GM12878 (cell line): ENCODE results near the gene PRKN. TPM values are rescaled to one million over a fixed set of nuclear protein-coding genes. Genes with fewer than 3 reads are reported as not detected.

Source experiments
- ASH2L ChIP-seq: fragments of 300-600, 200-600 bp; sonication (generic); IDR thresholded peaks from 2 replicates; pipeline ENCODE4 v1.6.1; 2017; ENCODE audit warnings: low read depth, mild to moderate bottlenecking, borderline replicate concordance
- ATF7 ChIP-seq: fragments of 450-650 bp; IDR thresholded peaks from 2 replicates; pipeline ENCODE4 v1.6.1; 2016; ENCODE audit warnings: low read depth, mild to moderate bottlenecking
- HDAC6 ChIP-seq: fragments of 200-600 bp; sonication (generic); IDR thresholded peaks from one replicate; pipeline ENCODE4 v1.8.0; 2017; ENCODE audit warnings: antibody characterized with exemption; ENCODE audit not compliant: unreplicated experiment
- PML ChIP-seq: IDR thresholded peaks from 2 replicates; pipeline ENCODE4 v1.6.1; 2012; ENCODE audit warnings: low read length, inconsistent platforms
- SMARCA5 ChIP-seq: fragments of 450-650 bp; IDR thresholded peaks from 2 replicates; pipeline ENCODE4 v1.6.1; 2017; ENCODE audit warnings: mild to moderate bottlenecking
- SREBF2 ChIP-seq: IDR thresholded peaks from 2 replicates; pipeline ENCODE4 v1.6.1; 2012; ENCODE audit warnings: mild to moderate bottlenecking, low read length
- STAT1 ChIP-seq: fragments of 450-650 bp; conservative IDR thresholded peaks from 2 replicates; pipeline ENCODE4 v1.6.1; 2014; ENCODE audit warnings: antibody characterized with exemption, mild to moderate bottlenecking
- polyA plus RNA-seq, 11 experiments: library from polyadenylated mRNA; depleted of rRNA in 4 of 11; unstranded in 6 of 11; stranded (reverse) in 5 of 11; fragments of >200 nt; fragmentation: Nextera tagmentation in 4 of 11; fragmentation: Illumina TruSeq in 1 of 11; extraction: Ambion mirVana in 4 of 11; extraction: Trizol in 1 of 11; gene quantifications; 1 replicate in 1 of 11; 2 replicates in 10 of 11; pipeline versions ENCODE4 v1.2.1 to v1.2.3, GENCODE V29; 2011 to 2016; ENCODE audit warnings: inconsistent platforms in 2 of 11, missing spikeins in 2 of 11, low read depth in 1 of 11
- total RNA-seq, 4 experiments: library from RNA; depleted of rRNA in 3 of 4; stranded (reverse); fragments of >200 nt in 3 of 4; fragmentation: Illumina TruSeq in 1 of 4; extraction: Trizol in 1 of 4; gene quantifications; 2 replicates each; pipeline versions ENCODE4 v1.2.1 to v1.2.3, GENCODE V29; 2013 to 2021
- TF ChIP-seq, protein P1 (sequence below): IDR thresholded peaks from 2 replicates; pipeline ENCODE4 v1.6.1; 2012; ENCODE audit warnings: low read length, inconsistent platforms
- TF ChIP-seq, protein P2 (sequence below): fragments of 450-650 bp; formaldehyde crosslinking; IDR thresholded peaks from 2 replicates; pipeline ENCODE4 v1.4.0; 2022; ENCODE audit warnings: mild to moderate bottlenecking, moderate library complexity
- TF ChIP-seq, protein P3 (sequence below): fragments of 450-650 bp; IDR thresholded peaks from 2 replicates; pipeline ENCODE4 v1.6.1; 2017; ENCODE audit warnings: antibody characterized with exemption, mild to moderate bottlenecking, moderate library complexity
- TF ChIP-seq, protein P4 (sequence below): fragments of 150-350 bp; IDR thresholded peaks from 2 replicates; pipeline ENCODE4 v1.6.1; 2016; ENCODE audit warnings: low read depth, low read length

PRKN gene
- total and polyA plus RNA-seq, 10 of the 15 experiments (the other 5 are each of a cell fraction or from before 2014, with no cell fraction given), result 0.06 to 0.09 TPM; not detected in 8

DNA sequence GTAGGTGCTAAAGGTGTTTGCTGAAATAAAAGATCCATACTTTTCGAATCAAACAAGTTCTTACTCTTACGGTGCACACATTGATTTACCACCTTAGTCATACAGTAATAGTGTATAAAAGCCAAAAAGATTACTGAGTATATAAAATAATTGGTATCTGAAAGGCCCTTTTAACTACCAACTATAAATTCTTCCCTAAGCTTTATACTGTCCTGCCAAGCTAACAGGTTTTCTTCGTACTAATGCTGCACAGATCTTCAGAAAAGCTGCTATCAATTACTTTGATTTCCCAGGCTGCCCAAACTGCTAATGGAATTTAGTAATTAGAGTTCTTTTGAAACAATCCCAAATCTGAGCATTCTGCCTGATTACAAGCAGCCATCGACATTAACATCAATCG, 97.5 kb downstream of the PRKN start (continued):
- TF ChIP-seq ATF7 (no peak), SREBF2 (no peak), PML (no peak), HDAC6 (no peak), SMARCA5 (no peak), STAT1 (no peak), ASH2L (no peak)
- TF ChIP-seq, protein P1, sequence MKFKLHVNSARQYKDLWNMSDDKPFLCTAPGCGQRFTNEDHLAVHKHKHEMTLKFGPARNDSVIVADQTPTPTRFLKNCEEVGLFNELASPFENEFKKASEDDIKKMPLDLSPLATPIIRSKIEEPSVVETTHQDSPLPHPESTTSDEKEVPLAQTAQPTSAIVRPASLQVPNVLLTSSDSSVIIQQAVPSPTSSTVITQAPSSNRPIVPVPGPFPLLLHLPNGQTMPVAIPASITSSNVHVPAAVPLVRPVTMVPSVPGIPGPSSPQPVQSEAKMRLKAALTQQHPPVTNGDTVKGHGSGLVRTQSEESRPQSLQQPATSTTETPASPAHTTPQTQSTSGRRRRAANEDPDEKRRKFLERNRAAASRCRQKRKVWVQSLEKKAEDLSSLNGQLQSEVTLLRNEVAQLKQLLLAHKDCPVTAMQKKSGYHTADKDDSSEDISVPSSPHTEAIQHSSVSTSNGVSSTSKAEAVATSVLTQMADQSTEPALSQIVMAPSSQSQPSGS, result no peak
- TF ChIP-seq, protein P2, sequence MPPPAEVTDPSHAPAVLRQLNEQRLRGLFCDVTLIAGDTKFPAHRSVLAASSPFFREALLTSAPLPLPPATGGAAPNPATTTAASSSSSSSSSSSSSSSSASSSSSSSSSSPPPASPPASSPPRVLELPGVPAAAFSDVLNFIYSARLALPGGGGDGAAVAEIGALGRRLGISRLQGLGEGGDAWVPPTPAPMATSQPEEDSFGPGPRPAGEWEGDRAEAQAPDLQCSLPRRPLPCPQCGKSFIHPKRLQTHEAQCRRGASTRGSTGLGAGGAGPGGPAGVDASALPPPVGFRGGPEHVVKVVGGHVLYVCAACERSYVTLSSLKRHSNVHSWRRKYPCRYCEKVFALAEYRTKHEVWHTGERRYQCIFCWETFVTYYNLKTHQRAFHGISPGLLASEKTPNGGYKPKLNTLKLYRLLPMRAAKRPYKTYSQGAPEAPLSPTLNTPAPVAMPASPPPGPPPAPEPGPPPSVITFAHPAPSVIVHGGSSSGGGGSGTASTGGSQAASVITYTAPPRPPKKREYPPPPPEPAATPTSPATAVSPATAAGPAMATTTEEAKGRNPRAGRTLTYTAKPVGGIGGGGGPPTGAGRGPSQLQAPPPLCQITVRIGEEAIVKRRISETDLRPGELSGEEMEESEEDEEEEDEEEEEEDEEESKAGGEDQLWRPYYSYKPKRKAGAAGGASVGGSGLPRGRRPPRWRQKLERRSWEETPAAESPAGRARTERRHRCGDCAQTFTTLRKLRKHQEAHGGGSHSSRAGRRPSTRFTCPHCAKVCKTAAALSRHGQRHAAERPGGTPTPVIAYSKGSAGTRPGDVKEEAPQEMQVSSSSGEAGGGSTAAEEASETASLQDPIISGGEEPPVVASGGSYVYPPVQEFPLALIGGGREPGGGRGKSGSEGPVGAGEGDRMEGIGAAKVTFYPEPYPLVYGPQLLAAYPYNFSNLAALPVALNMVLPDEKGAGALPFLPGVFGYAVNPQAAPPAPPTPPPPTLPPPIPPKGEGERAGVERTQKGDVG (CRISPR knock-in tag), result no peak
- TF ChIP-seq, protein P3, sequence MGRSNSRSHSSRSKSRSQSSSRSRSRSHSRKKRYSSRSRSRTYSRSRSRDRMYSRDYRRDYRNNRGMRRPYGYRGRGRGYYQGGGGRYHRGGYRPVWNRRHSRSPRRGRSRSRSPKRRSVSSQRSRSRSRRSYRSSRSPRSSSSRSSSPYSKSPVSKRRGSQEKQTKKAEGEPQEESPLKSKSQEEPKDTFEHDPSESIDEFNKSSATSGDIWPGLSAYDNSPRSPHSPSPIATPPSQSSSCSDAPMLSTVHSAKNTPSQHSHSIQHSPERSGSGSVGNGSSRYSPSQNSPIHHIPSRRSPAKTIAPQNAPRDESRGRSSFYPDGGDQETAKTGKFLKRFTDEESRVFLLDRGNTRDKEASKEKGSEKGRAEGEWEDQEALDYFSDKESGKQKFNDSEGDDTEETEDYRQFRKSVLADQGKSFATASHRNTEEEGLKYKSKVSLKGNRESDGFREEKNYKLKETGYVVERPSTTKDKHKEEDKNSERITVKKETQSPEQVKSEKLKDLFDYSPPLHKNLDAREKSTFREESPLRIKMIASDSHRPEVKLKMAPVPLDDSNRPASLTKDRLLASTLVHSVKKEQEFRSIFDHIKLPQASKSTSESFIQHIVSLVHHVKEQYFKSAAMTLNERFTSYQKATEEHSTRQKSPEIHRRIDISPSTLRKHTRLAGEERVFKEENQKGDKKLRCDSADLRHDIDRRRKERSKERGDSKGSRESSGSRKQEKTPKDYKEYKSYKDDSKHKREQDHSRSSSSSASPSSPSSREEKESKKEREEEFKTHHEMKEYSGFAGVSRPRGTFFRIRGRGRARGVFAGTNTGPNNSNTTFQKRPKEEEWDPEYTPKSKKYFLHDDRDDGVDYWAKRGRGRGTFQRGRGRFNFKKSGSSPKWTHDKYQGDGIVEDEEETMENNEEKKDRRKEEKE, result no peak
- TF ChIP-seq, protein P4, sequence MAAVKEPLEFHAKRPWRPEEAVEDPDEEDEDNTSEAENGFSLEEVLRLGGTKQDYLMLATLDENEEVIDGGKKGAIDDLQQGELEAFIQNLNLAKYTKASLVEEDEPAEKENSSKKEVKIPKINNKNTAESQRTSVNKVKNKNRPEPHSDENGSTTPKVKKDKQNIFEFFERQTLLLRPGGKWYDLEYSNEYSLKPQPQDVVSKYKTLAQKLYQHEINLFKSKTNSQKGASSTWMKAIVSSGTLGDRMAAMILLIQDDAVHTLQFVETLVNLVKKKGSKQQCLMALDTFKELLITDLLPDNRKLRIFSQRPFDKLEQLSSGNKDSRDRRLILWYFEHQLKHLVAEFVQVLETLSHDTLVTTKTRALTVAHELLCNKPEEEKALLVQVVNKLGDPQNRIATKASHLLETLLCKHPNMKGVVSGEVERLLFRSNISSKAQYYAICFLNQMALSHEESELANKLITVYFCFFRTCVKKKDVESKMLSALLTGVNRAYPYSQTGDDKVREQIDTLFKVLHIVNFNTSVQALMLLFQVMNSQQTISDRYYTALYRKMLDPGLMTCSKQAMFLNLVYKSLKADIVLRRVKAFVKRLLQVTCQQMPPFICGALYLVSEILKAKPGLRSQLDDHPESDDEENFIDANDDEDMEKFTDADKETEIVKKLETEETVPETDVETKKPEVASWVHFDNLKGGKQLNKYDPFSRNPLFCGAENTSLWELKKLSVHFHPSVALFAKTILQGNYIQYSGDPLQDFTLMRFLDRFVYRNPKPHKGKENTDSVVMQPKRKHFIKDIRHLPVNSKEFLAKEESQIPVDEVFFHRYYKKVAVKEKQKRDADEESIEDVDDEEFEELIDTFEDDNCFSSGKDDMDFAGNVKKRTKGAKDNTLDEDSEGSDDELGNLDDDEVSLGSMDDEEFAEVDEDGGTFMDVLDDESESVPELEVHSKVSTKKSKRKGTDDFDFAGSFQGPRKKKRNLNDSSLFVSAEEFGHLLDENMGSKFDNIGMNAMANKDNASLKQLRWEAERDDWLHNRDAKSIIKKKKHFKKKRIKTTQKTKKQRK, result no peak
- TF ChIP-seq, all 136 proteins: peak for 0
